ENCODE results near the gene NEFH.

Gene NEFH

DNA sequence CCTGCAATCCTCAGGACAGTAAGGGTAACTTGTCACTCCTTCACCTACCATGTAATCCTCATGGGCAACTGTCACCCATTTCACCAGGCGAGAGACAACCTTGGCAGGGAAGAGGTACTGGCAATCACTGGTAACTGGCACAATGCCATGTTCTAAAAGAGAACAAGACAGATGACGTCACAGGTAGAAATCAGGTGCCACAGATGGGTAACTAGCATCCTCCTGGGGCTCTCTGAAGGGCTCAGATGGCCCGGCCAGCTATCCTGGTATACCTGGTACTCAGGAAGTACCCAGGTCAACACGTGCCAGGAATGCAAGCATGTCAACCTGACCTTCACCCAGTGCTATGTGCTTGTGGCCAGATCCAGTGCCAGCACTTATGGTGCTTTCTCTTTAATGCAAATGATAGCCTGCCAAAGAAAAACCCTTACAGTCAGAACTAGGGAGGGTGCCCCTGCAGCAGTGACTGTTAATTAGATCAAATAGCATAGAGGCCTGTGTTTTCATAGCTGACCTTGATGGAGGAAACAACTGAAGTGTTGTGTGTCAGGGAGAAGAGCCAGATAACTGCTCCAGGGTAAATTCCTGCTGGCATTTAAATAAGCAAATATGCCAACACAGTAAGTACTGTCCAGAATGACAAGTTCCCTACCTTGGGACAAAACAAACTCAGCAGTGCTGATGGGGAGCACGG lies 37.3 kb downstream of the NEFH start:
- Histone ChIP-seq H3K4me3 (ENCODE audit: low read length) (no peak overlapping the region), H3K36me3 (ENCODE audit: control insufficient read depth, low read length) (peaks cover 66% of the 10 kb centered on the region), H3K9me3 (ENCODE audit: control insufficient read depth, insufficient read depth, low read length) (no peaks in the 10 kb centered on the region), H3K4me2 (ENCODE audit: low read length) (no peak overlapping the region), H3K27ac (ENCODE audit: low read depth, low read length) (no peak overlapping the region), H4K20me1 (ENCODE audit: control insufficient read depth, insufficient read depth, low read depth, low read length) (no peaks in the 10 kb centered on the region), H3K9me2 (replicated peaks; ENCODE audit: control insufficient read depth, low read length) (no peaks in the 10 kb centered on the region), H3K79me2 (ENCODE audit: control insufficient read depth, low read length) (no peaks in the 10 kb centered on the region), H3K27me3 (ENCODE audit: control insufficient read depth, low read length) (no peaks in the 10 kb centered on the region), H3F3A (ENCODE audit: control insufficient read depth, insufficient read depth) (no peaks in the 10 kb centered on the region), H3K4me1 (ENCODE audit: control insufficient read depth, low read length) (no peaks in the 10 kb centered on the region)
- TF ChIP-seq, protein P1, sequence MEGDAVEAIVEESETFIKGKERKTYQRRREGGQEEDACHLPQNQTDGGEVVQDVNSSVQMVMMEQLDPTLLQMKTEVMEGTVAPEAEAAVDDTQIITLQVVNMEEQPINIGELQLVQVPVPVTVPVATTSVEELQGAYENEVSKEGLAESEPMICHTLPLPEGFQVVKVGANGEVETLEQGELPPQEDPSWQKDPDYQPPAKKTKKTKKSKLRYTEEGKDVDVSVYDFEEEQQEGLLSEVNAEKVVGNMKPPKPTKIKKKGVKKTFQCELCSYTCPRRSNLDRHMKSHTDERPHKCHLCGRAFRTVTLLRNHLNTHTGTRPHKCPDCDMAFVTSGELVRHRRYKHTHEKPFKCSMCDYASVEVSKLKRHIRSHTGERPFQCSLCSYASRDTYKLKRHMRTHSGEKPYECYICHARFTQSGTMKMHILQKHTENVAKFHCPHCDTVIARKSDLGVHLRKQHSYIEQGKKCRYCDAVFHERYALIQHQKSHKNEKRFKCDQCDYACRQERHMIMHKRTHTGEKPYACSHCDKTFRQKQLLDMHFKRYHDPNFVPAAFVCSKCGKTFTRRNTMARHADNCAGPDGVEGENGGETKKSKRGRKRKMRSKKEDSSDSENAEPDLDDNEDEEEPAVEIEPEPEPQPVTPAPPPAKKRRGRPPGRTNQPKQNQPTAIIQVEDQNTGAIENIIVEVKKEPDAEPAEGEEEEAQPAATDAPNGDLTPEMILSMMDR (IDR thresholded peaks at IDR 0.05; ENCODE audit: low read depth, low read length, poor library complexity, severe bottlenecking) = no peak

DNA sequence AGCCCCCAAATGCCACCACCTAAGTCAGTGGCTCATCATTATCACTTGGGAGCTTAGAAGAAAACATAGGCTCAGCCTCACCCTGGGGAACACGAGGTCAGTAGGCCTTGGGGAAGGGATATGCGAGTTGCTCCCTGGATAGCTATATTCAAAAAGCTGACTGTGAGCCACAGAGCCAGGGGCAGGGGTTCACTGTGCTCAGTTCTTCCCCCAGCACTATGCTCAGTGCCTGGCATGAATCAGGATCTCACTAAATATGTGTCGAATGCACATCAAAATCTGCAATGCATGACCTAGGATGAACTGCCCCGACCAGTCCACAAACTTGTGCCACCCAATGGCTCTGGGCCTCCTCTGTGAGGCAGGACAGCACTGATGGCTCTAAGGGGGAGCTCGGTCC lies 38.4 kb downstream of the NEFH start:
- TF ChIP-seq, protein P1 (IDR thresholded peaks at IDR 0.05; ENCODE audit: low read depth, low read length, poor library complexity, severe bottlenecking) = no peak
- TF ChIP-seq EZH2phosphoT487 (IDR thresholded peaks at IDR 0.05; ENCODE audit: borderline replicate concordance, low read length) = no peak
- Histone ChIP-seq H3K4me3 (ENCODE audit: low read length) (no peak overlapping the region), H3F3A (ENCODE audit: control insufficient read depth, insufficient read depth) (no peaks in the 10 kb centered on the region), H3K9me2 (replicated peaks; ENCODE audit: control insufficient read depth, low read length) (no peaks in the 10 kb centered on the region), H3K27me3 (ENCODE audit: control insufficient read depth, low read length) (no peaks in the 10 kb centered on the region), H3K4me1 (ENCODE audit: control insufficient read depth, low read length) (no peaks in the 10 kb centered on the region), H3K79me2 (ENCODE audit: control insufficient read depth, low read length) (no peaks in the 10 kb centered on the region), H4K20me1 (ENCODE audit: control insufficient read depth, insufficient read depth, low read depth, low read length) (no peaks in the 10 kb centered on the region), H3K27ac (ENCODE audit: low read depth, low read length) (no peak overlapping the region), H3K4me2 (ENCODE audit: low read length) (no peak overlapping the region), H3K9me3 (ENCODE audit: control insufficient read depth, insufficient read depth, low read length) (no peaks in the 10 kb centered on the region), H3K36me3 (ENCODE audit: control insufficient read depth, low read length) (peaks cover 65% of the 10 kb centered on the region)

DNA sequence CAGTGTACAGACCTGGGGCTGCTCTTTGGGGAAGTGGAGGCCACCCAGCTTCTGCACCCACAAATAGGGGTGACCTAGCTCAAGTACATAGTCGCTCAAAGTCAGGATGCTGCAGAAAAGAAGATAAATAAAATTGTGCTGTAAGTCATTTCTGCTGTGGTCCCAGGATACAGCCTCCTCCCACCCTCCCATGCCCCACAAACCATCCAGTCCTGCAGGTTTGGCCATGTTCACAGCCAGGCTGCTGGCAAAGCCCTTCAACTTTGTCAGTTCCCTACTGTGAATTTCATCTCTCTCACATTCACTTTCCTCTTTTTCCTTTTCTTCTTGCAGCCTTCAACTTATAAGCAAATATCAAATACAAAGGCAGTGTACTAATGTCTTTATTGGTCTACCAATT lies 40.0 kb downstream of the NEFH start:
- Histone ChIP-seq H3K79me2 (ENCODE audit: control insufficient read depth, low read length) (no peaks in the 10 kb centered on the region), H3K9me2 (replicated peaks; ENCODE audit: control insufficient read depth, low read length) (no peaks in the 10 kb centered on the region), H3K27me3 (ENCODE audit: control insufficient read depth, low read length) (no peaks in the 10 kb centered on the region), H3K9me3 (ENCODE audit: control insufficient read depth, insufficient read depth, low read length) (no peaks in the 10 kb centered on the region), H3F3A (ENCODE audit: control insufficient read depth, insufficient read depth) (no peaks in the 10 kb centered on the region), H3K36me3 (ENCODE audit: control insufficient read depth, low read length) (peaks cover 80% of the 10 kb centered on the region), H3K4me2 (ENCODE audit: low read length) (no peak overlapping the region), H3K4me1 (ENCODE audit: control insufficient read depth, low read length) (no peaks in the 10 kb centered on the region), H3K4me3 (ENCODE audit: low read length) (no peak overlapping the region), H3K27ac (ENCODE audit: low read depth, low read length) (no peak overlapping the region), H4K20me1 (ENCODE audit: control insufficient read depth, insufficient read depth, low read depth, low read length) (no peaks in the 10 kb centered on the region)
- TF ChIP-seq, protein P1 (IDR thresholded peaks at IDR 0.05; ENCODE audit: low read depth, low read length, poor library complexity, severe bottlenecking) = no peak
- TF ChIP-seq EZH2phosphoT487 (IDR thresholded peaks at IDR 0.05; ENCODE audit: borderline replicate concordance, low read length) = no peak
